Endothelial cell of umbilical vein (primary cell): ENCODE measurements around the gene ADARB2. TPM values are rescaled to one million over a fixed set of nuclear protein-coding genes. Genes with fewer than 3 reads are reported as not detected.

Experiments
- BruUV-seq: library from RNA; stranded (reverse); fragments of 400-500 nt; replicated peaks from 2 replicates; lab custom pipeline; 2021; lab: Mats Ljungman, UMichigan
- CTCF ChIA-PET: fragments of 300-600, 350-600 bp; sonication (Branson Sonifier 250); formaldehyde crosslinking; loops from one replicate; lab custom pipeline; 2021; ENCODE audit warnings: antibody characterized with exemption, inconsistent platforms; lab: Charles Lee
- POLR2A ChIA-PET: fragments of 300-600, 350-600 bp; sonication (Branson Sonifier 250); formaldehyde crosslinking; loops from one replicate; lab custom pipeline; 2021; ENCODE audit warnings: antibody characterized with exemption, inconsistent platforms; lab: Charles Lee
- DNase-seq: peaks from one replicate; pipeline ENCODE4 v3.0.0-alpha.2; 2011; ENCODE audit warnings: low read depth, low spot score
- FAIRE-seq: peaks from 2 replicates; lab custom pipeline; 2011; peaks lifted over from hg19 to GRCh38; lab: Jason Lieb, UNC
- H2AFZ ChIP-seq: 2 replicates; pipeline ENCODE4 v1.6.0; 2012; ENCODE audit warnings: low read depth, low read length, control low read depth, inconsistent platforms
- H3K27ac ChIP-seq: 2 replicates; pipeline ENCODE4 v1.5.1; 2011; ENCODE audit warnings: low read depth, mild to moderate bottlenecking, control low read depth, low read length, moderate library complexity; ENCODE audit not compliant: insufficient read depth
- H3K27me3 ChIP-seq, 2 experiments: 2 replicates each; pipeline versions ENCODE4 v1.6.0 to v1.6.1; 2011; ENCODE audit warnings: low read length in 2 of 2, mixed read lengths in 1 of 2; ENCODE audit not compliant: control insufficient read depth in 2 of 2, insufficient read depth in 2 of 2
- H3K36me3 ChIP-seq, 2 experiments: 2 replicates in 1 of 2; 3 replicates in 1 of 2; pipeline ENCODE4 v1.5.1; 2011; ENCODE audit warnings: low read length in 2 of 2, mild to moderate bottlenecking in 1 of 2, moderate library complexity in 1 of 2; ENCODE audit not compliant: control insufficient read depth in 2 of 2, insufficient read depth in 2 of 2; ENCODE audit errors: extremely low read depth in 1 of 2
- H3K4me1 ChIP-seq: 3 replicates; pipeline ENCODE4 v1.5.1; 2011; ENCODE audit warnings: mild to moderate bottlenecking, low read length; ENCODE audit not compliant: control insufficient read depth, insufficient read depth; ENCODE audit errors: extremely low read depth
- H3K4me2 ChIP-seq: 2 replicates; pipeline ENCODE4 v1.6.1; 2011; ENCODE audit warnings: low read length, control low read depth, mixed read lengths; ENCODE audit not compliant: insufficient read depth
- H3K4me3 ChIP-seq, 3 experiments: fragments of 200-600 bp in 1 of 3; sonication (generic), shearing (Covaris generic) in 1 of 3; replicated peaks in 1 of 3; 2 replicates each; pipeline ENCODE4 v1.5.1; 2011 to 2016; ENCODE audit warnings: control low read depth in 3 of 3, low read length in 3 of 3, mild to moderate bottlenecking in 2 of 3, inconsistent platforms in 1 of 3, low read depth in 1 of 3, moderate library complexity in 1 of 3; ENCODE audit not compliant: insufficient read depth in 1 of 3
- H3K79me2 ChIP-seq: 2 replicates; pipeline ENCODE4 v1.6.0; 2012; ENCODE audit warnings: low read length, inconsistent platforms; ENCODE audit not compliant: control insufficient read depth, insufficient read depth
- H3K9ac ChIP-seq: replicated peaks from 2 replicates; pipeline ENCODE3; 2011; ENCODE audit warnings: low read length, control low read depth; ENCODE audit not compliant: insufficient read depth; ENCODE audit errors: extremely low read depth
- H3K9me1 ChIP-seq: replicated peaks from 3 replicates; pipeline ENCODE4 v1.6.0; 2011; ENCODE audit warnings: mild to moderate bottlenecking, low read length; ENCODE audit not compliant: control insufficient read depth, insufficient read depth; ENCODE audit errors: extremely low read depth
- H3K9me3 ChIP-seq: replicated peaks from 2 replicates; pipeline ENCODE4 v1.5.1; 2012; ENCODE audit warnings: low read length, inconsistent platforms; ENCODE audit not compliant: control insufficient read depth, insufficient read depth
- H4K20me1 ChIP-seq: replicated peaks from 2 replicates; pipeline ENCODE3; 2011; ENCODE audit warnings: mild to moderate bottlenecking, low read length; ENCODE audit not compliant: control insufficient read depth, insufficient read depth; ENCODE audit errors: extremely low read depth
- CTCF ChIP-seq, 2 donors: IDR thresholded peaks; 1 replicate in 1 of 2; 2 replicates in 1 of 2; pipeline ENCODE4 v1.5.1; 2011; ENCODE audit warnings: low read length in 2 of 2, mild to moderate bottlenecking in 2 of 2, moderate library complexity in 2 of 2, control low read depth in 1 of 2, inconsistent platforms in 1 of 2, low read depth in 1 of 2; ENCODE audit not compliant: insufficient read depth in 1 of 2; ENCODE audit errors: extremely low read depth in 1 of 2
- JUN ChIP-seq: IDR thresholded peaks from 2 replicates; pipeline ENCODE4 v1.6.1; 2011; ENCODE audit warnings: borderline replicate concordance, low read depth; ENCODE audit not compliant: insufficient read length, insufficient read depth
- MAX ChIP-seq: IDR thresholded peaks from 2 replicates; pipeline ENCODE4 v1.6.1; 2011; ENCODE audit not compliant: insufficient read depth, insufficient read length
- MYC ChIP-seq: IDR thresholded peaks from one replicate; pipeline ENCODE4 v1.6.1; 2011; ENCODE audit warnings: mild to moderate bottlenecking, low read depth, low read length
- dilution Hi-C: fragments of 300-500 bp; cut with MboI; formaldehyde crosslinking; loops from one replicate; pipeline ENCODE4 v1.15.0; 2019; ENCODE audit warnings: low sequenced_read_pairs; ENCODE audit not compliant: extremely low pct_ligation_motif_present
- intact Hi-C: fragments of 100-400 bp; cut with micrococcal nuclease; formaldehyde crosslinking; loops from one replicate; pipeline ENCODE4 v1.10.0; 2022
- polyA plus RNA-seq, 4 experiments: library from polyadenylated mRNA; depleted of rRNA in 3 of 4; stranded (reverse) in 3 of 4; unstranded in 1 of 4; fragments of >200 nt; gene quantifications; 2 replicates each; pipeline versions ENCODE4 v1.2.1 to v1.2.3, GENCODE V29; 2011 to 2012; ENCODE audit warnings: missing spikeins in 1 of 4
- total RNA-seq: library from RNA; stranded (reverse); gene quantifications from 2 replicates; pipeline ENCODE4 v1.2.3, GENCODE V29; 2021

Gene ADARB2
- total and polyA plus RNA-seq, 2 donors (not counting 3 experiments of a cell fraction or from before 2014, with no cell fraction given) = not detected

GRCh38 chr10:1359626-1359955 lies 377.7 kb downstream of the ADARB2 start:
- dilution Hi-C loops = no loop called here
- no TSS peak for BruUV-seq

More at GRCh38 chr10:1359626-1359955, 377.7 kb downstream of the ADARB2 start:
- no peaks in the 10 kb centered on the region for H3K4me1 ChIP-seq
- no peak overlapping the region for H3K27ac ChIP-seq
- no peaks in the 10 kb centered on the region for H3K36me3 ChIP-seq
- H4K20me1 ChIP-seq = no peaks in the 10 kb centered on the region
- no peak overlapping the region for H2AFZ ChIP-seq
- FAIRE-seq (no peak), DNase-seq (no peak)
- no peaks in the 10 kb centered on the region for H3K9me3 ChIP-seq
- H3K79me2 ChIP-seq = no peaks in the 10 kb centered on the region
- ChIA-PET POLR2A (no interaction called here), CTCF (no interaction called here)
- intact Hi-C loops = no loop called here
- H3K4me3 ChIP-seq = no peak overlapping the region
- no peaks in the 10 kb centered on the region for H3K9me1 ChIP-seq
- no peak for TF ChIP-seq CTCF (IDR thresholded peaks at IDR 0.05; ENCODE audit: extremely low read depth in 1 of 2, insufficient read depth in 1 of 2, low read depth in 1 of 2, low read length in 2 of 2)
- no peak for TF ChIP-seq JUN
- no peak for TF ChIP-seq MYC
- no peak for TF ChIP-seq MAX
- no peaks in the 10 kb centered on the region for H3K27me3 ChIP-seq
- H3K9ac ChIP-seq = no peak overlapping the region
- no peak overlapping the region for H3K4me2 ChIP-seq
